CMK (cell line): ENCODE data around the gene ZNF784.
"Not testable (repeated sequence)": the region's sequence is repeated elsewhere in the genome, so short reads cannot be mapped to it uniquely, and the experiment has no call there.

Experiments
- DNase-seq: peaks from one replicate; pipeline ENCODE4 v3.0.0-alpha.2; 2010; ENCODE audit warnings: low read depth

The ZNF784 gene

DNA sequence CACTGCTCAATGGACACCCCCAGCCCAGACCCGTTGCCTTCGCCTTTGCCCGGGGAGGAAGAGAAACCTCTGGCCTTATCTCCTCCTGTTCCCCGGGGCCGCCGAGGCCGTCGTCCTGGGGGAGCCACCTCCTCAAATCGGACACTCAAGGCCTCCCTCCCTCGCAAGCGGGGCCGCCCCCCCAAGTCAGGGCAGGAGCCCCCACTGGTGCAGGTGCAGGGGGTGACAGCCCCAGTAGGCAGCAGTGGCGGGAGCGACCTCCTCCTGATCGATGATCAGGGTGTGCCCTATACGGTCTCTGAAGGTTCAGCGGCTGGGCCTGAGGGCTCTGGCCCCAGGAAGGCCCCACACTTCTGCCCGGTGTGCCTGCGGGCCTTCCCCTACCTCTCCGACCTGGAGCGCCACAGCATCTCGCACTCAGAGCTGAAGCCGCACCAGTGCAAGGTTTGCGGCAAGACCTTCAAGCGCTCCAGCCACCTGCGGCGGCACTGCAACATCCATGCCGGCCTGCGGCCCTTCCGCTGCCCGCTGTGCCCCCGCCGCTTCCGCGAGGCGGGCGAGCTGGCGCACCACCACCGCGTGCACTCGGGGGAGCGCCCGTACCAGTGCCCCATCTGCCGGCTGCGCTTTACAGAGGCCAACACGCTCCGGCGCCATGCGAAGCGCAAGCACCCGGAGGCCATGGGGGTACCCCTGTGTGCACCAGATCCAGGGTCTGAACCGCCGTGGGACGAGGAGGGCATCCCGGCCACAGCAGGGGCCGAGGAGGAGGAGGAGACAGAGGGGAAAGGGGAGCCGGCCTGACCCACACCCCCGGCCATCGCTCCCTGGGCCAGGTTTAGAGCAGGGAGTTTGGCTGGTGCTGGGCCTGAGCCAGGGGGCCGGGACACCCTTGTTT is 22.0 kb downstream of the ZNF784 start:
- DNase-seq = no peak

DNA sequence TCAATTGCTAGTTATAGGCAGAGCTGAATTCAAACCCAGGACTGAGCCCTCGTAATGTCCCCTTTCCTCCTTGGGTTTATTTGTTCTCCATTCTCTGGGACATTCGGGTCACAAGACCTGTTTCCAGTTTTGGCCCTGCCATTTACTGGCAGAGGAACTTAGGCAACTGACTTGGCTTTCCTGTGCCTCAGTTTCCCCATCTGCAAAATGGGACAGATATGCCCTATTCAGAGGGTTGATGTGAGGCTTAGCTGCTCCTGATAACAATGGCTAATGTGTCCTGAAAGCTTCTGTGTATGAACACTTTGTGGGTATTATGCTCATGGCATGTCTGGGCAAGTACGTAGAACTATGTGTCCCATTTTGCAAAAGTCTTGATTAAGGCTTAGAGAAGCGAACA is 23.3 kb downstream of the ZNF784 start:
- no peak for DNase-seq

DNA sequence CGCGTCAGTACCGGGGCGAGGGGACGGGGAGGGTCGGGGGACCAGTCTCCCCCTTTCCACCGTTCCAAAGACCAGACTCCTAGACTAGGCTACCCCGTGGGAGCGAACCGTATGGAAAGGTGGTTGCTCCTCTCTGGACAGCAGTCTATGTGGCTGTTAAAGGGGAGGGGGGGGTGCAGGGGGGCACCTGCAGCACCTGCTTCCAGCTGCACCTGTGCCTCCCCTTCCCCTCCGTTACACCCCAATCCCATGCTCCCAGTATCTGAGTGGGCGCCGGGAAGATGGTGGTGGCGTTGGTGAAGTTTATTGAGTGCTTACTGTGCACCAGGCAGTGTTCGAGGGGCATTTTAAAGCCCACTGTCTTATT is 23.7 kb downstream of the ZNF784 start:
- no peak for DNase-seq

DNA sequence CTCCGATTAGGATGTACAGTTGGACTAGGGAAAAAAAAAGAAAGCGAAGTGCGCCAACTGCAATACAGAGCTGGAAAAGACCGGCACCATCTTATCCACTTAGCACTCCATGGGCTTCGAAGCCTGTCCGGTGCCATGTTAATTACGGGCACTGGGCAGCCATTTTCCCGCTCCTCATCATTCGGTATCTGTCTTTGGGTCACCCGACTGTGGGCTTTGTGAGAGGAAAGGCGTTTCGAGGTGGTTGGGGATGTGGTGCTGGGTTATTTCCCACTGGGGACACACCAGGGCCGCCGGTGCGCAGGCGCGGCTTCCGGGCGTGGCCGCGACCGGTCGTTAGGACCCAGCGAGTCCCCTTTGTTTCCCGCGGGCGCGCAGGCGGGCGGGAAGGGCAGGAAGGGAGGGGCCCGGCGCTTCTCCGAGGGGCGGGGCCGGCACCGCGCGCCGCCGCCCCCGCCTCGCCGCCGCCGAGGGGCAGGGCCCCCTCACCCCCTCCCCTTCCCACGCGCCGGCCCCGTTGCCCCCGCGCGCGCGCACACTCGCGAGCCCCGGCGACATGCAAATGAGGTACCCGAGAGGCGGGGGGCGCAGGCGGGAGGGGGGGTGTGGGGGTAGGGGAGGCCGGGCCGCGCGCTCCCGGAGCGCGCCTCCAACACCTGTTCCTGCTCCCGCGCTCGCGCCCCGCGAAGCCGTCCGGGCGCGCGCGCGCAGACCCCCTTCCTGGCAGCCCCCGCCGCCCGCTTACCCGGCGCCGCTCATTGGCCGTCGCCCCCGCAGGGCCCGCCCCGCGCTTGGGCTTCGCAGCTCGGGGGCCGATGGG is 24.3 kb downstream of the ZNF784 start, which contains the start of gene ZNF524:
Gene ZNF524 (plus strand): TSS at position 447 of the 820 bp plus-strand sequence. CDS start 1,825 bp downstream, outside the sequence.
- DNase-seq = peak; percentile 81

DNA sequence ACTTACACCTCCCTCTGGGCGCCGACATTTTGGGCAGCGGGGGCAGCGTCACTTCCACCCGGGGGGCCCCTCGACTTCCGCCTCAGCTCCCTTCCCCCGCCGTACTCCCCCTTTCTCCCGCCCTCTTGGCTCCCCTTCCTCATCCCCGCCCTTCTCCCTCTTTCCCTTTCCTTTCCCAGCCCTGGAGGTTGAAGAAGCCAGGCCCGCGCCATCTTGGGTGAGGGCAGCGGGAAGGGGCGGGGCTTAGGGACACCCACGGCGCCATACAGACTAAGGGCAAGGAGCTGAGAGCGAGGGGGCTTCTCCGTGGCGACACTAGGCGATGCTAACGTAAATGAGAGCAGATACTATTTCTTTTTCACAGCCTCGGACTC is 24.9 kb downstream of the ZNF784 start, which contains the start of gene FIZ1:
Gene FIZ1 (minus strand): TSS at position 50 of the 374 bp plus-strand sequence. CDS start 1,652 bp downstream, outside the sequence.
- peak; percentile 100 for DNase-seq

DNA sequence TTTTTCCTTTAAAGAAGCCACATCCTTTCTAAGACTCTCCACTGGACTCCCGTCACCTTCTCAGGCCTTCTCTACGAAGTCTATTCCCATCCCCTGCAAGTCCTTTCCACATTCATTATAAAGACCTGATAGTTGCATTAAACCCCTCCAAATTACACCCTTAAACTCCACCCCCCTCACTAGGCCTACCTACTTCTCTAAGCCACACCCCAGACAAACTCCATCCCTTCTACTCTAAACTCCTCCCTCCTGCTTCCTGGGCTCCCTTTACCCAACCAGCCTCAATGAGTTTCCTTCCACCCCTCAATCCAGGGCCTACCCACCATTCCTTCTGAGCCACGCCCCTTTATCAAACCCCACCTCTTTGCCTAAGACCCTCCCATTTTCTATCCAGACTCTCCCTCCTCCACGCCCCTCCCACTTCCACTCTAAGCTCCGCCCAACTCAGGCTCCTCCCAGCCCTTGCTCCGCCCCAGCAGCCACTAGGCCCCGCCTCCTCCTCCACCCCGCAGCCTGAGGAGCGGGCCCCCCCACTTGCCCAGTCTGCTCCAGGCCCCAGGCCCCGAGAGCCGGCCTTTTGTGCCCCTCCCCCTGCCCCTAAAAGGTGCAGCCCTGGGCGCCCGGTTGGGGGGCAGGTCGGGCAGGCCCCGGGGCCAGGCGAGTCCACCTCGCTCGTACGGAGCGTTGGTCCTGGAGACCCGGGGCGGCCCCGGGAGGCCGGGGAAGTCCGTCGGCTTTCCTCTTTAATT is 25.5 kb downstream of the ZNF784 start:
- DNase-seq = peak; percentile 95

DNA sequence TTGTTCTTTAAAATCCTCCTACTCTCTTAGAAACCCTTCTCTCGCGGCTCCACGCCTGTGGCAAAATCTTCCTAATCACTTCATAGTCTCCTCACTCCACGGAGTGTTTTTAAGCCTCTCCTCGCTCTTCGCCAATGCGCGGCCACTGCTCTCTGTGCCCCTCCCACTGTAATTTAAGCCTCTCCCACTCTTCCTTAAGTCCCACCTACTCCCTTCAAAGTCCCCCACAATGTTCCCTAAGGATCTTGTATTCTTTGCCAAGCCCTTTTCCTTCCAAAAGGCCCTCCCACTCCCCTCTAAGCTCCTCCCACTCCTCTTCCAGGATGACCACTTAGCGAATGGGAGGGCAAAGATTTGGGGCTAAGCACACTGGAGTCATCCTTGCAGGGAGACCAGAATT is 26.3 kb downstream of the ZNF784 start:
- no peak for DNase-seq

DNA sequence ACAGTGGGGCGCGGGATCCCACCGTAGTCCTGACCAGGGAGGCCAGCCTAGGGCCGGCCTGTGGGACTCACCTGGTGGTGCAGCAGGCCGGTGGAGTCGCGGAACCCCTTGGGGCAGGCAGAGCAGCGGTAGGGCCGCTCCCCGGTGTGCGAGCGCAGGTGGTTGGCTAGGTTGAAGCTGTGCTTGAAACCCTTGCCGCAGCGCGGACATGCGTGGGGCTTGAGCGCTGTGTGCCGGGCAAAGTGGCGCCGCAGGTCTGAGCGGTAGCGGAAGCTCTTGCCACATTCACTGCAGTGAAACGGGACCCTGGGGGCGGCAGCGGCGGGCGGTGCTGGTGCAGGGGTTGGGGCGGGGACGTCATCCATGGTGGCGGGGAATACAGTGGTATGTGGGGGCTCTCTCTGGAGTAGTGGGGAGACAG is 26.9 kb downstream of the ZNF784 start:
- no peak for DNase-seq

DNA sequence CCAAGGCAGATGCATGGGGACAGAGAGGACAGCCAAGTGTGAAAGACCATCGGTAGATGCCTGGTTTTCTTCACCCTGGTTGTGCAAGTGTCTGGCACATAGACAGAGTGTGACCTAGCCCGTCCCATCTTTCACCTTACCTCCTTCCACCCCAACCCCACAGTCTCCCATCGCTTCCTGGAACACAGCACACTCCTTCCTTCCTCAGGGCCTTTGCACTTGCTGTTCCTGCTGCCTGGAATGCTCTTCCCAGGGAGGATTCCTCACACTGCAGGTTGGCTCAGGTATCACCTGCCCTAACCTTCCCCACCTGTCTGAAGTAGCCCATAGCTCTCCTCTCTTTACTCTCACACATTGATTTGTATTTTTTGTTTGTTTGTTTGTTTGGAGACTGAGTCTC is 28.1 kb downstream of the ZNF784 start:
- DNase-seq = no peak

DNA sequence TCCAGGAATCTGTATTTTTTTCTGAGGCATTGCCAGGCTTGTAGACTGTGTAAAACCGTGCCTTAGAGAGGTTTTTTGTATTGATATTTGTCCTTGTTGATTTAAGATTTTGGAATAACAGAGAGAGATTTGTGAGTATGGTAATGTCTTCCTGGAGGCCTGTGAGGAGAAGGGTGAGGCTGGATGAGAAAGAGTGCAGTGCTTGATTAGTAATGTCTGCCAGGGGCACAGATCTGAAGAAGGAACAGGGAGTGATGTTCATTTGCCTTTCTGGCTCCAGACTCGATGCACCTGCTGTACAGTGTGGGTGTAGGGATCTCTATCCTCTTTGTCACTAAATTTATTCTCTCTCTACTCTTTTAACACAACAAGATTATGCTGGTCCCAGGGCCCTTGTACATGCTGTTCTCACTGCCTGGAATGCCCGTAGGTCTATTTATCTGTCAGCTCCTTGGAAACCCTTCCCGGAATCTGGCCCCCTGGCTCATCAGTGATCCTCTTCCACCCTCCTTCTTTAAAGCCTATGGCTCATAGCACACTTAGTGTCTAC is 29.3 kb downstream of the ZNF784 start:
- no peak for DNase-seq

DNA sequence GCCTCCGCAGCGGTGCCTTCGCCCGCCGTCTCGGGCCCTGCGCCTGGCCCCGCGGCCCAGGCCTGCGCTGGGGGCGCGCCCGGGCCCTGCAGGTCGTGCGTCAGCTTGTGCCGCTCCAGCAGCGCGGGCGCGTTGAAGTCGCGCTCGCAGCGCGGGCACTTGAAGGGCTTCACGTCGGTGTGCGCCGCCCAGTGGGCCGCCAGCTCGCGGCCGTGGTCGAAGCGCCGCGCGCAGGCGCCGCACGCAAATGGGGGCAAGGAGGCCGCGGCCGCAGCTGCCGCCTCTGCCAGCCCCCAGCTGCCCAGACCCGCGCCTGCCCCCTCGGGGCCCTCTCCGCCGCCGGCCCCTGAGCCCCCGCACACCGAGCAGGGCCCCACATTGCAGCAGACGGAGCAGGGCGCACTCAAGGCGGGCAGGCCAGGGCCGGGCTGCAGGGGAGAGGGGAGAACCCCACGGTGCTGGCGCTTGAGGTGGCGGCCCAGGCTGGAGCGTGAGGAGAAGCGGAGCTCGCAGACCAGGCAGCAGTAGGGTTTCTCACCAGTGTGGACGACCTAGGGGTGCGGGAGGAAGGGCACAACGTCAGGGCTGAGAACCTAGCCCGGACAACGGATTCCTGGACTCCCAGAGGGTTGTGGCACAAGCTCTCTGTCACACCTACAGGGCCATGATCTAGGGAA is 31.1 kb downstream of the ZNF784 start:
- DNase-seq = no peak

DNA sequence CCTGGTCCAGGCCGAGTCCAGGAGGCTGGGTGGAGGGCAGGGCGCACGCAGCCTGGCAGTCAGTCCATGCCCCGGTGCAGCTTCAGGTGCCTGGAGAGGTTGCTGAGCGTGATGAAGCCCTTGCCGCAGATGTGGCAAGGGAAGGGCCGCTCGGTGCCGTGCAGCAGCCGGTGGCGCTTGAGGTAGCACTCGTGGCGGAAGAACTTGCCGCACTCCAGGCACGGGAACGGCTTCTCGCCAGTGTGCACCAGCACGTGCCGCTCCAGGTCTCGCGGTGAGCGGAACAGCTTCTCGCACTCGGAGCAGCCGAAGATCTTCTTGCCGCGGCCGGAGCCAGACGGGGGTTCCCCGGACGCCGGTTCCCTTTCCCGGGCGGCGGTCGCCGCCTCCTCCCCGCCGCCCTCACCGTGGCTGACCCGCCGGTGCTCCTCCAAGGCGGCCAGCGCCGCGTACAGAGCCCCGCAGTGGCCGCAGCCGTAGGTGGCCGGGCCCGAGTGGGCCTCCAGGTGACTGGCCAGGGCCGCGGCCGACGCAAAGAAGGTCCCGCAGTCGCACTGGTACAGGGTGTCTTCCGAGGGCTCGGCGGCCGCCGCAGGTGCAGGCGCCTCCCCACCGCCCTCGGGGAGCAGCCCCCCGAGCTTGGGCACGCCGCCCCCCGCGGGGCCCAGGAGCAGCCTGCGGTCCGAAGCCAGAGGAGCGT is 31.8 kb downstream of the ZNF784 start:
- no peak for DNase-seq

DNA sequence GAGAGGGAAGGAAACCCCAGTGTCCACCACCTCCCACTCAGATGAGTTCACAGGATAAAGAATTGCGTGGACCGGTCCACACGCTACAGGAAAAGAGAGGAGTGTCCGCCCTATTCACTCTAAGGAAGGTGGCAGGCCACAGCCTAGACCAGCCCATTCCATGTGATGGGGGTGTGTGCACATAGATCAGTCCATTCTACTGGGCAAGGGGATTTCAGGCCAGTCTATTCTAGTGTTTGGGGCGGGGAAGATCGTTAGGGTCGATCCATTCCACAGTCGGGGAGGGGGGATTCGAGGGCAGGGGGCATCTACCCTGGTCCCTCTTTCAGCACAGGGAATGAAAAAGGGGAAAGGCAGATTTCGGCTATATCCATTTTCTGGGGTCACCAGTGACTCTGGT is 32.8 kb downstream of the ZNF784 start:
- no peak for DNase-seq

DNA sequence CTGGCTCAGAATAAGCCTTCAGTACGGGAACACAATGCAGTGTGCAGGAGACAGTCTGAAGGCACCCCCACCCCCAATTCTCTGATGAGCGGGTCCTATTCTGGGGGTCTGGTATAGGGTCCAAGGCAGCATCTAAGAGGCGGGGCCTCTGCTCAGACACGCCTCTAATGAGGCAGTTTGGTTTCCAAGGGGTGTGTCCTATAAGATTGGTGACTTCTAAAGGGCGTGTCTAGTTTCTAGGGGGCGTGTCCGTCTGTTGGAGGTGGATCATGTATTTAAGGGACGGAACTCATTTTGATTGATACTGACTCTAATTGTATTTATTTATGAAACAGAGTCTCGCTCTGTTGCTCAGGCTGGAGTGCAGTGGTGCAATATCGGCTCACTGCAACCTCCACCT is 33.7 kb downstream of the ZNF784 start:
- DNase-seq = no peak

DNA sequence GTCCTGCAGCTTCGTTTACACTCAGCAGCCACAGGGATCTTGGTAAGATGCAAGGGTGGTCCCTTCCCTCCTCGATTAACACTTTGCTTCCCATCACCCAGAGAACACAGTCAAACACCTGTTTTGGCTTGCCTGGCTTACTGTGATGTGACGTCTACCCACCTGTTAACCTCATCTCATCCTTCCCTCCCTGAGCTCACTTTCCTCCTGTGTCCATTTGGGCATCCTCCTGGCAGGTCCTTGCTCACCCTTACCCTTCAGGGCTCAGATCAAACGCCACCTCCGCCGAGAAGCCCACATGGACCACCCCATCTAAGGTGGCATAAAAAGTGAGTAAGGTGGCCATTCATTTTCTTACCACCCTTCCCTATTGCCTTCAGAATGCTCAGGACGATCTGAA is 34.3 kb downstream of the ZNF784 start:
- DNase-seq = no peak

DNA sequence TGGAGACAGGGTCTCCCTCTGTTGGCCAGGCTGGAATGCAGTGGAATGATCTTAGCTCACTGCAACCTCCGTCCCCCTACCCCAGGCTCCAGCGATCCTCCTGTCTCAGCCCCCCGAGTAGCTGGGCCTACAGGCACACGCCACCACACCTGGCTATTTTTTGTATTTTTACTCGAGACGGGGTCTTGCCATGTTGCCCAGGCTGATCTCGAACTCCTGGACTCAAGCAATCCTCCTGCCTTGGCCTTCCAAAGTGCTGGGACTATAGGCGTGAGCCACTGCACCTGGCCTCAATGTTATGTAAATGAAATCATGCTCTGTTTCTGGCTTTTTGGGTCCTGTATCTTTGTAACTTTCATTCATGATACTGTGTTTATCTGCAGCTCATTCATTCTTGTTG is 35.6 kb downstream of the ZNF784 start:
- no peak for DNase-seq

DNA sequence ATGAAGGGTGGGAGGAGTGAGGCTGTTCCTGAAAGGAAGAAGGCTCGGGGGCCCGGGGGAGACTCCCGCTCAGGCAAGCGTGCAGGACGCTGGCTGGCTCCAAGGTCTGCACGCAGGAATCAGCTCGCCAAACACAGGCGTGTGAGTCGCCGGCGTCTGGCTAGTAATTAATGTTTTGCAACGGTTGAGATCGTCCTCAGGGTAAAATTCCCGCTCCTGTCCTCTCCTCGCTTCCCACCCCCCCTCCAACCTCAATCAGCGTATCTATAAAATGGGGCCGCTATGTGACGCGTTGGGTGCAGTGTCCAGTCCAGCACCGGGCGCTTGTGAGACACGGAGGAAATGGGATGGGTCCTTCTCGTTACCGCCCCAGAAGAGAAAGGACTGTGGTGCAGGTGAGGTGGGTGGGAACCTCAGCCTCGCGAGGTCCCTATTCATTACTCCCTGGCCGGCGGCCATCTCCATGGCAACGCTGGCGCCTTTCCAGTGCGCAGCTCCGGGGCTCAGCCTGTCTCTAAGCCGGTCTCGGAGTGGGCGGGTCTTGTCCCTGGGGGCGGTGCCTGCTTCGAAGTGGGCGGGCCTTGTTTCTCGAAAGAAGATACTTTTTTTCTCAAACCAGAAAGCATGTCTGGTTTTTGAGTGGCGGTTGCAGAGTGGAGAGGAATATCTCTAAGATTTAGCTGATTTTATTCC is 37.2 kb downstream of the ZNF784 start:
- DNase-seq = peak; percentile 81

DNA sequence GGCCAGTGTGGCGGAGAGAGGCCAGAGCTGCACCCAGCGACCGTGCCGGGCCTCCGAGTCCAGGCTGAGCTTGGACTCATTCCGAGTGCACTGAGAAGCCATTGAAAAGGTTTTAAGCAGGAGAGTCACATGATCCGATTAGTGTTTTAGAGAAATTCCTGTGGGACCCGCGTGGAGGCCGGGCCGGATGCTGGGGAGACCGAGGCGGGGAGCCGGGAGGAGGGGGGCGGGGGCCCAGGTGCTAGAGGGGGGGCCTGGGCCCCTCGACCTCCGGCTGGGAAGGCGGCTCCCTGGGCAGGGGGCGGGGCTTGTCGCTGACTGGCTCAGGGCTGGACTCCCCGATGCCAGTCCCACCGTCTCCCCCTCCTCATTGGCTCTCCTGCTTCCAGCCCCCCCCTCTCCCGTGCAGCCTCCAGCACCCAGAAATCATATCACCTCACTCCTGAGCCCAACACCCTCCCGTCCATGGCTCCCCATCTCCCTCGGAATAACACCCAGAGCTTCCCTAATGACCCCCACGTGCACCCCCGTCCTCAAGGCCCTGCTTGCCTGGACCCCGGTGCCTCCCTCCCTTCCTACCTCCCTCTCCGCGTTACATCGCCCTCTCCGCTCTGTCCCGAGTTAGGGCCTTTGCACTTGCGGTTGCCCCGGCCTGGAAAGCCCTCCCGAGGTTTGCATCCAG is 38.6 kb downstream of the ZNF784 start:
- no peak for DNase-seq

DNA sequence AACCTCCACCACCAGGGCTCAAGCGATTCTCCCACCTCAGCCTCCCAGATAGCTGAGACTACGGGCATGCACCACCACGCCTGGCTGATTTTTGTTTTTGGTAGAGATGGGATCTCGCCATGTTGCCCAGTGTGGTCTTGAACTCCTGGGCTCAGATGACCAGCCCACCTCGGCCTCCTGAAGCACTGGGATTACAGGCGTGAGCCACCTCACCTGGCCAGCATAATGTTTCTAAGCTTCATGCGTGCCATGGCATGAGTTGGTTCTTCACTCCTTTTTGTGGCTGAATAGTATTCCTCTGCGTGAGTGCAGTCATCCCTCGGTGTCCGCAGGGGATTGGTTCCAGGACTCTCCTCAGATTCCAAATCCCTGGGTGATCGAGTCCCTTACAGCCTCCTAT is 39.5 kb downstream of the ZNF784 start:
- DNase-seq = no peak

DNA sequence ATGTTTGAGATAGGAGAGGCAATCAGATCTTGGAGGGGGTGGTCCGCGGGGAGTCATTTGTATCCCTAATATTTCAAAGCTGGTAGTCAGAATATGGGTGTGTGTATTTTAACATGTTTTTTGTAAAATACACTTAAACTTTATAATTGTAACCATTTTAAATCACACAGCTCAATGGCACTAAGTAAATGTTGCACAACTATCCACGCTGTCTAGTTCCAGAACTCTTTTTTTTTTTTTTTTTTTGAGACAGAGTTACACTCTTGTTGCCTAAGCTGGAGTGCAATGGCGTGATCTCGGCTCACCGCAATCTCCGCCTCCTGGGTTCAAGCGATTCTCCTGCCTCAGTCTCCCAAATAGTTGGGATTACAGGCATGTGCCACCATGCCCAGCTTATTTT is 40.5 kb downstream of the ZNF784 start:
- not testable (repeated sequence) for DNase-seq
